Lower leg skin (tissue), 3 donors: ENCODE measurements around the gene C1orf232.

Source experiments
- POLR2A ChIP-seq, 2 donors: fragments of 450-650 bp; IDR thresholded peaks; one replicate each; pipeline ENCODE4 v1.6.1; 2016 to 2017; ENCODE audit warnings: antibody characterized with exemption in 2 of 2, mild to moderate bottlenecking in 1 of 2, moderate library complexity in 1 of 2
- TF ChIP-seq, protein P1 (sequence below), 3 donors: fragments of 450-650 bp; IDR thresholded peaks; one replicate each; pipeline ENCODE4 v1.5.1; 2016; ENCODE audit warnings: antibody characterized with exemption in 3 of 3, mild to moderate bottlenecking in 3 of 3, moderate library complexity in 2 of 3

DNA sequence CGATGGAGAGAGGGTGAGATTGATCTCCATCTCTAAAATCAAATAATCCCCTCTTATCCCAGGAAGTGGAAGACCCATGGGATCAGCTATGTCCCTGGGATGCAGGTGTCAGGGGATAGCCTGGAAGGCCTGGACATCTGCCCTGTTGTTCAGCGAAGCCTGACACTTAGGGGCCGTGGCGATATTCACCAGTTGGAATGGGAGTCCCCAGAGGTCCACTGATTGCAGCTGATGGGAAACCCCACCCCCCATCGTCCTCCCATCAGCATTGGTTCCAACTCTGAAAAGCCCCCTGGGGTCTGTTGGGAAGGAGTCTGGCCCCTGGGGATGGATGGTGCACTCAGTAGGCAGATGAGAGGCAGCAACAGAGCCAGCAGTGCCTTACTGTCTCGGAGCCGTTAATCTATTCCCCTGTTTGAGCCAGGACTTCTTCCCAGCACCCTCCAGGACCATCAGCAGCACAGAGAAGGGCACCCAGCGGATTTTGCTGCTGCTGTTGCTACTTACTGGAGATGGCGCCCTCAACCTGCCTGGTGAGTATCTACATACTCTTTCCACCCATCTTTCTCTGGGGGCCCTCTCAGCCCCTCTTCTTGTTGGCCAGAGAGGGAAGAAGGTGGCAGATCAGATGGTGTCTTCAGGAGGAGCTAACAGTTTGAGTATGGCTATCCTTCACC is 35.0 kb upstream of the C1orf232 start:
- TF ChIP-seq, protein P1, sequence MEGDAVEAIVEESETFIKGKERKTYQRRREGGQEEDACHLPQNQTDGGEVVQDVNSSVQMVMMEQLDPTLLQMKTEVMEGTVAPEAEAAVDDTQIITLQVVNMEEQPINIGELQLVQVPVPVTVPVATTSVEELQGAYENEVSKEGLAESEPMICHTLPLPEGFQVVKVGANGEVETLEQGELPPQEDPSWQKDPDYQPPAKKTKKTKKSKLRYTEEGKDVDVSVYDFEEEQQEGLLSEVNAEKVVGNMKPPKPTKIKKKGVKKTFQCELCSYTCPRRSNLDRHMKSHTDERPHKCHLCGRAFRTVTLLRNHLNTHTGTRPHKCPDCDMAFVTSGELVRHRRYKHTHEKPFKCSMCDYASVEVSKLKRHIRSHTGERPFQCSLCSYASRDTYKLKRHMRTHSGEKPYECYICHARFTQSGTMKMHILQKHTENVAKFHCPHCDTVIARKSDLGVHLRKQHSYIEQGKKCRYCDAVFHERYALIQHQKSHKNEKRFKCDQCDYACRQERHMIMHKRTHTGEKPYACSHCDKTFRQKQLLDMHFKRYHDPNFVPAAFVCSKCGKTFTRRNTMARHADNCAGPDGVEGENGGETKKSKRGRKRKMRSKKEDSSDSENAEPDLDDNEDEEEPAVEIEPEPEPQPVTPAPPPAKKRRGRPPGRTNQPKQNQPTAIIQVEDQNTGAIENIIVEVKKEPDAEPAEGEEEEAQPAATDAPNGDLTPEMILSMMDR (IDR thresholded peaks at IDR 0.05), result no peak
- no peak for TF ChIP-seq POLR2A (IDR thresholded peaks at IDR 0.05)
